IPS-NIHi11 (cell line): Measurements from ENCODE around the gene CEP112.

Experiments
- DNase-seq: peaks from one replicate; pipeline ENCODE4 v3.0.0; 2012; ENCODE audit warnings: mixed read lengths, low spot score

The CEP112 gene

DNA sequence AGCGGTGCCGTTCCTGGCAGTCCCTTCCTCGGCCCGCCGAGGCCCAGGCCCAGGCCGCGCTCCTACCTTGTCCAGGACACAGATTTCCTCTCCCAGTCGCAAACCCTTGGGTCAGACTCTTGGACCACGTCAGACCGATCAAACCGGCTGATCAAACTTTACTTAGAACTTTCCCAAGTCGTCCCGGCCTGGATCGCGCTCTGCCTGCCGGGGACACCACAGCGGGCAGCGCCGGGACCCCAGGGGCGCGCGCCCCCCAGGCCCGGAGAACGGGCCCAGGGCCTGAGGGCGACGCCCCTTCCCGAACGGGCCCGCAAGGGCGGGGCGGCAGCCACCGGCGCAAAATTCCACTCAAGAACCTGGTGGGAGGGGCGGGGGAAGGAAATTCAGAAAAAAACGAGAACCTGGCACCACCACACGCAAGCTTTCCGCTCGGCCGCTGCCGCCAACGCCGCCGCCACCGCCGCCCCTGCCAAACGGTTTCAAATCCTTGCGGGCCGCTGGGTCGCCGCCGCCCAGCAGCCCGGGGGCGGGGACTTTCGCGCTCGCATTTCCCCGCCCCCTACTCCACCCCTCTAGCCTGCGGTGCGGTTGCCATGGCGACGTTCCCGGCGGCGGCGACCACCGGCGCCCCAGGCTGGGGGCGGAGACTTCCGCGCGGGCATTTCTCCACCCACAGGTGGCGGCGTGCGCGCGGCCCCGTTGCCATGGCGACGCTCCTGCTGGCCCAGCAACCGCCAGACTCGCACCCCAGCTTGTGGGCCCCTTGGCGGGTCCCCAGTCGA, at the start of gene CEP112:
Gene CEP112 (minus strand): TSS at position 541 of the 785 bp plus-strand sequence.
- DNase-seq = peak; percentile 98

GRCh38 chr17:66240630-66241029, 48.7 kb upstream of the CEP112 start:
- no peak for DNase-seq

- DNase-seq = no peak
Measured at GRCh38 chr17:66240013-66240412, 48.1 kb upstream of the CEP112 start.

DNA sequence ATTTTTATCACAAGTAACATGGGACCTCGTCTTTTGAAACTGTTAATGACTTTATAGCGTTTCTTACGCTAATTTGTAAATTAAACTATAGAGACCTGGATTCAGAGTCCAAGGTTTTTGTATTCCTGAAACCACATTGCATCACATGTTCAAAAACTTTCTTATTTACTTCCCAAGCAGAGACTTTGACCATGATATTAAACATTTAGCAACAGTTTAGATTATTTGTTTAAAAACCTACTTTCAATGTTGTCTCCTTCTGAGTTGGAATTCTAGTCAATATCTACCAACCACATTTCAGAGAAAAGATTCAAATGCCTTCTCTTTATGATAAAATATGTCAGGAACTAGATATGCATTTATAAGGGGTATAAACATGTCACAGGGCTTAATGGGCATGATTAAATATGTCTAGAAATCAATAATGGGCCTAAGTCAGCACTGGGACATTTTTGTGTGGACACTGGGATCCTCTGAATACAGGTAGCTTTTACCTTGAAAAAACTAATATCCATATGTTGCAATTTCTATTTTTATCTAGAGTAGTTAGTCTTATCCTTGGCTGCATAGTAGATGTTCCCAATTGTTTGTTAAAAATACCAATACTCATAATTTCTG, 43.6 kb upstream of the CEP112 start:
- no peak for DNase-seq

- no peak for DNase-seq
Measured at GRCh38 chr17:66234611-66235010, 42.7 kb upstream of the CEP112 start.

- DNase-seq = no peak
Measured at GRCh38 chr17:66233023-66233753, 41.3 kb upstream of the CEP112 start.

DNA sequence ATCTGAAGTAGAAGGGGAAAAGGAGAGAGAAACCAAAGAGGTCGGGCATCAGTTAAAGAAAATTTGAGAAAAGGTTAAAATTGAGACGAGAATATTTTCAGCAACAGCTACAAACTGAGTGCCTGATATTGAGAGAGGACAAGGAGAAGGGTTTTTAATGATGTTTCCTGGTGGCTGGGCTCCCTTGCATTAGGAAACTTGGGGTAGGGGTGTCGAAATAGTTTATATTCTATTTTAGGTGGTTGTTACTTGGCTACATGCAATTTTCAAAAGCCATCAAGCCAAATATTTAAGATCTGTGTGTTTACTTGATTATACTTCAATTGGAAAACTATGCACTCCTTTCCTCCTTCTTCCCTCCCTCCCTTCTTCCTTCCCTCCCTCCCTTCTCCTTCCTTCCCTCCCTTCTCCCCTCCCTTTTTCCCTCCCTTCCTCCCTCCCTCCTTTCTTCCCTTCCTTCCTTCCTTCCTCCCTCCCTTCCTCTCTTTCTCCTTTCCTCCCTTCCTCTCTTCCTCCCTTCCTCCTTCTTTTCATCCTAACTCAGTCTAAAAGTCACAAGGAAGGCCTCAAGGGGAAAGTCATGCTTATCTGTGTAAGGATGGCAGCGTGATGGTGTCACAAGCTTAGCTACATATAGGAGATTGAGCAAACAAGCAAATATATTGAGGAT, 39.1 kb upstream of the CEP112 start:
- no peak for DNase-seq

DNA sequence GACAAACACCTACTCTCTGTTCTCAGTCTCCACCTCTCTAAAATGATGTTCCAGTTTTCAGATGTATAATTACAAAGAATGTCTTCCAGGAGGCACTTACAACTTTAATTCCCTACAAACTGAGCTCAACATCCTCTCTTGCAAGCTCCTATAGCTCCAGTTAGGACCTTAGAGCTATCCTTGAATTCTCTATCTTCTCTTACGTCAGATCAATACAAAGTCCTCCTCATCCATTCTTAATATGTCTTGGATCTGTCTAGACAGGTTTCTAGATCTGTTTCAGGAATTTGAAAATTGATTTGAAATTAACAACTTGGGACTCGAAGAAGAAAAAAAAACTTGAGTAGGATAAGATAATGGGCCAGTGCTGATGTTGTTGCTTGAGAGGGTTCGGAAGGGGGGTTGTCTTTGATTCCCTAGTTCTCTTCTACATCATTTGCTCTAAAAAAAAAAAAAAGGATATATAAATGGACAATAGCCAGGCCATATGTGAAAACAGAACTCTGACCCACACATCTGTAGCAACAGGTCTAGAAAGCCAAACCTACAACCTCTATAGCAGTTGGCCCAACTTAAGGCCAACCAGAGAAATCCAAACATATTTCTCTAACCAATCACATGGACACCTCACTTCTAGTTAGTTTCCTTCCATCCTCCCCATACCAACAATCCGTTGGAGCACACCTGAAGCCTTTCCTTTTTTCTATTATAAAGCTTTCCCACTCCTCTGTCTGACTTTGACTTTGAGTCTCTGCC, 38.0 kb upstream of the CEP112 start:
- no peak for DNase-seq

- no peak for DNase-seq
Measured at GRCh38 chr17:66228887-66229782, 37.2 kb upstream of the CEP112 start, which contains the start of gene APOH. APOH (minus strand) TSS chr17:66229415; CDS start chr17:66229379, 36 bp downstream.

DNA sequence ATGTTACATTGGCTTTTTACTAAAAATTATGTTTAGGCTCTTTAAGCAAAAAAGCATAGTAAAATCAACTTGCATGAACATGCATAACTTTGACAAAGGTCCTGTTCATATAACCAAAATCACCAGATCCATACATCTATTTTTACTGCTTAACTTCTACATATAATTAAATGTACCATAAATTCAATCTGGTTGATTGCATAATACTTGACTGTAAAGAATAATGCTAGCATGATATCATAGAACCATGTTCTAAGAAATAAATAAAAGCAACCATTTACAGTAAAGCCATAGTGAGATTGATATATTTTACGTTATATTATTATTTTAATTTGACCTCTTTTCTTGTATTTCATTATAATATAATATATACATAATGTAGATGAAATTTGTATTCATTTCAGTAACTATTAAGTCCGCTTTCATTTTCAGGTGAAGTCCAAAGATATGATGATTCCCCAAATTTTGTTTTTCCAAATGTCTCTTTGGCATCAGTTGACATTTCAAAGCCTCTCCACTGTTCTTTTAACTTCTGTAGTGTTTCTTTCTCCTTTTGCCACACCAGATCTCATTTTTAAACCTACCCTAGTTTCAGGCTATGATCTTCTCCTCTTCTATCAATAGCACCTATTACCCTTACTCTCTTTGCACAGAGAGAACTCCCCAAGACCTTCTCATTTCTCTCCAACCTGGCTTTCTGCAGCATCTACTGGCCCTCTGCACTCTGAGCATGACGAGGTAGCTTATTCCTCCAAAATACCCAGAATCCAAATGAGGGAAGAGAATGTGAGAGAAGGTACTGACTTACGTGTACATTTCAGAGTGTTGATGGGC, 35.5 kb upstream of the CEP112 start:
- DNase-seq = no peak

GRCh38 chr17:66222798-66223350, 30.9 kb upstream of the CEP112 start:
- DNase-seq = no peak

DNA sequence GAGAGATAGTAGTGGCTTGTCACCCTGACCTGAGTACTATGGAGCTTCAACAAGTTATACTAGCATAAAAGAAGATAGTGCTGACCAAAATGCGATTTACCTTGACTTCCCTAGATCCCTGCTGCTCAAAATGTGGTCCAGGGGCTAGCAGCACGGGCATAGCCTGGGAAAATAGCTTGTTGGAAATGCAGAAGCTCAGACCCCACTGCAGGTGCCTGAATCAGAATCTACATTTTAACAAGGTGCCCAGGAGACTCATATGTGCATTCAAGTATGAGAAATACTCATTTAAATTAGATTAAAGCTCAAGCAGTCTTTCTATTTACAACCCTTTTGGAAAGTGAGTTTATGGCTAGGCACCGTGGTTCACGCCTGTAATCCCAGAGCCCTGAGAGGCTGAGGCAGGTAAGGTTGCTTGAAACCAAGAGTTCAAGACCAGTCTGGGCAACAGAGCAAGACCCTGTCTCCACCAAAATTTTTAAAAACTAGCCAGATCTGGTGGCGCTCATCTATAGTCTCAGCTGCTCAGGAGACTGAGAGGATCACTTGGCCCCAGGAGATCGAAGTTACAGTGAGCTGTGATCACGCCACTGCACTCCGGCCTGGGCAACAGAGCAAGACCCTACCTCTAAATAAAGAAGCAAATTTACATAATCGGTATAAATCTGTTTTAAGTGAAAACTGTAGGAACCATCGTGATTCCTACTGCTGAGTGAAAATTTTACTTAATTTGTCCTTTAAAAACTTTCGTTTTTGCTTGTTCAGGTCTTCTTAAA, 30.0 kb upstream of the CEP112 start:
- DNase-seq = no peak

DNA sequence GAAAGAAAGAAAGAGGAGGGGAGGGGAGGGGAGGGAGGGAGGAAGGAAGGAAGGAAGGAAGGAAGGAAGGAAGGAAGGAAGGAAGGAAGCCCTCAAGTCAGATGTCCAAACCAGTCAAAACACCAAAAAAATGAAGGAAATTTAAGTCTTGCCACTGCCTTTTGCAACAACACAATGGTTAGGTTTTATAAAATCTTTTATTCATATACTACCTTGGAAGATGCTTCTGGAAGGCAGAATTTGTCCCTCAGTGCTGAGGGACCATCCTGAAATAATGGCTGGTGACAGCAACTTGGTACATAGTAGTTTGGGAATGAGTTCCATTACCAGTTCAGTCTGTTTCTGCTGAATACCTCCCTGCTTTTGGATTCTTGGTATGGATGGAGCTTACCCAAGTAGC, 29.4 kb upstream of the CEP112 start:
- no peak for DNase-seq

DNA sequence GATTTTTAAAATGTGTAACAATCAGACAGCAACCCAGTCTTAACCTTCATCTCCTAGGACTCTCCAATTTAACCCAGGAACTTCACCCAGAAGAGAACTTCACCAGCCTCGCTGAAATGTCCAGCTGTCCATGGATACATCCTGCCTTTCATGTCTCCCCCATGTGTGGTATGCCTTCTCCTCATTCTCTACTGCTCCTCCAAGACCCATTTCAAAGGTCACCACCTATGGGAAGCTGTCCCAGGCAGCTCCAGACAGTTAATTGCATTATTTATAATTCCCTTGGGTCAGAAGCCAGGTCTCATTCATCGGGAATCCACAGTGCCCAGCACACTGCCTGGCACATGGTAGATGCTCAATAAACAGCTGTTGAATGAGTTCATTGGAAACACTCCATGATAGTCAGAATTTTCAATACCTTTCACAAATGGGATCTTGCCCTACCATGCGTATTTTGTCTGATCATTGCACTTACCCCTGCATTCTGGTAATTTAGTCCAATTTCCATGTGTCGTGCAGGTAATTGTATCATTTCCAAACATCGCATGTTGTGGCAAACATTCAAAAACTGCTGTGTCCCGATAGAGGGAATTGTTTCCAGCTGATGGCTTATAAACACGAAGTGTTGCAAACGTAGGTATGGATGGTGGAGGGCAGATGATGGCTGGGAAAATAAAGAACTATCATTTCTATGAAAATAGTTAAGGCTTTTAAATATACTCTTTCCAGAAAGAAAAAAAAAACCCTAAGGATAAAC, 28.3 kb upstream of the CEP112 start:
- no peak for DNase-seq

GRCh38 chr17:66215529-66215911, 23.6 kb upstream of the CEP112 start:
- DNase-seq = no peak

DNA sequence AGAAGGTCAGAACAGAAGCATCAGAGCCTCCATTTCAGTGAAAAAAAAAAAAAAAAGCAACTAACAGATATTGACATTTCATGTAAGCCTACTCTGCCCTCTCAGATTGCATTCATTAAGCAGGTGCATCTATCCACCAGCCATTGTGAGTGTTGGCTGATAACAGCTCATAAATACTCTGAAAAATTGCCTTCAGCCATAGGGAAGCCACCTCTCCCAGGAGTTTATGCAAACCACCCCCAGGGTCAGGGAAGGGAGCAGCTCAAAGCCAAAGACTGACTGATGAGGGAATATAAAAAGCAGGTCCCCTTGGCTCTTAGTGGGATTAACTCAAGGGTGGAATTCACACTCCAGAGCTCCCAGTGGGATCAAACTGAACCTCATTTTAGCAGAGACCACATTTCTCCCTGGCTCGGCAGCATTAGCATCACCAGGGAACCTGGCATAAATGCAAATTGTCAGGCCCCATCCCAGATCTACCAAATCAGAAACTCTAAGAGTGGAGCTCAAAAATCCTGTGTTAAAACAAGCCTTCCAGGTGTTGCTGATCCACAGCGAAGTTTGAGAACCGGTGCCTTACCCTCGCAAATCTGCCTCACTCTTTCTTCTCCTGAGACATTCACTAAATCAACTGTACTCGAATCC, 23.1 kb upstream of the CEP112 start:
- no peak for DNase-seq
